GM19238 (cell line): Measurements from ENCODE around the gene SLC3A2.

Experiments used
- DNase-seq: peaks from one replicate; pipeline ENCODE4 v3.0.0; 2011; ENCODE audit warnings: low spot score; ENCODE audit not compliant: insufficient read length

The SLC3A2 gene

GRCh38 chr11:62909107-62909894, 28.6 kb downstream of the SLC3A2 start:
- DNase-seq = no peak

GRCh38 chr11:62910141-62910882, 29.6 kb downstream of the SLC3A2 start:
- no peak for DNase-seq

- DNase-seq = no peak
Measured at GRCh38 chr11:62911137-62912130, 30.7 kb downstream of the SLC3A2 start.

DNA sequence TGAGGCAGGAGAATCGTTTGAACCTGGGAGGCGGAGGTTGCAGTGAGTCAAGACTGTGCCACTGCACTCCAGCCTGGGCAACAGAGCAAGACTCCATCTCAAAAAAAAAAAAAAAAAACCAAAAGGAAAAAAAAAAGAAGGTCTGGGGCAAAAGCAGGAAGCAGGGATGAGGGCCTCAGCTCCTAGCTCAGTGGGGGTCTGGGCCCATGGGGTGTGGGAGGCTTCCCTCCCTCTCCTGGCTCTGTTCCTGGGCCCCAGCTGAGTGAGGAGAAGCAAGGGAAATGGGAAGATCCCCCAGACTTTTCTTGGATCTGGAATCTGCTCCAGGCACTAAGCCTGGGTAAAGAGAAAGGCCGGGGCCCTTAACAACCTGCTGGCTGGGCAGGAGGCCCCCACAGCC, 31.6 kb downstream of the SLC3A2 start:
- no peak for DNase-seq

DNA sequence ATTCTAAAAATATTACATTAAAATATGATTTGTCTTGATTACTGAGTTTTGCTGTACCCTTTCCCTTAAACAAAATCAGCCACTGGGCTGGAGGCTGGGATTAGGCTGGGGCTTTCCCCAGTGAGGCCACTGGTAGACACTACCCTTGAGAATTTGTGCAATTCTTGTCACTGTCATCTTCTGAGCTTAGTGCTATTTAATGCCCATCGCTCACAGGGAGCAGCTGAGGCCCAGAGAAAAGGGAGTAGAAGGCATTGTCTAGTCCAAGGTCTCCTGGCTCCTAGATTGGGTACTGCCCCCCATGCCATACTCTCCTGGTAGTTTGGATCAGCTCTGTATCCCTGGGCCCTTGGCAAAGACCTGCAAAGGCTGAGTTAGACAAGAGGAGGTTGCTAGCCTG, 33.7 kb downstream of the SLC3A2 start:
- no peak for DNase-seq

GRCh38 chr11:62917906-62918502, 37.3 kb downstream of the SLC3A2 start:
- DNase-seq = no peak

DNA sequence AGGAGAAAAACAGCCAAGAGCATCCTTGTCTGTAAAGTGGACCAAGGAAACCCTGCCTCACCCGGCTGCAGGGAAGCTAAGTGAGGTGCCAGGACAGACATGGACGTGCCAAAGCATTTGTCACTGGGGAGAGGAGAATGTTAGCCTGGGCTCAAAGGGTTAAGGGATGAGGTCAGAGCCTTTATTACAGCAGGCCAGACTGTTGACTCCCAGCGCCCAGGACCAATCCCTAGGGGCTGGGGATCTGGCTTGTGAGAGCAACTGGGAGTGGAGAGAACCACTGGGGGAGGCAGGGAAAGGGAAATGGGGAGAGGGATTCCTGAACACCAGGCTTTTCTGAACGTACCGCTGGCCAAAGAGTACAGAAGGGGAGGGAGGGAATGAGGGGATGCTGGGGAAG, 37.8 kb downstream of the SLC3A2 start:
- DNase-seq = no peak

DNA sequence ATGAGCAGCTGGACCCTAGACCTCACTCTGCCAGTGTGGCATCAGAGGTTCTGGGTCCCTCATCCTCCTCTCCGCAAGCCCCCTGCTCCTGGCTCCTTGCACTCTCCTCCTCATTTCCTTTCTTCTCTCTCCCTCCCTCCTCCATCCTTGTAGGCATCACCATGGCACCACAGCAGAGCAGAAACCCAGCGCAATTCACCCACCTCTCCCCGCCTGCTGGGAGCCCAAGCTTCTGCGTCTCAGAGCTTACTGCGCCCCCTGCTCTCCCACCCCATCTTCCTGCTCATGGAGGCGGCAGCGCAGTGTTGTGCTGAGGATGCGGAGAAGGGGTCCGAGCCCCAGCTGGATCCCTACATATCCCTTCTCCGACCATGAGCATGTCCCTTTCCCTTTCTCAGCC, 38.8 kb downstream of the SLC3A2 start:
- DNase-seq = no peak

DNA sequence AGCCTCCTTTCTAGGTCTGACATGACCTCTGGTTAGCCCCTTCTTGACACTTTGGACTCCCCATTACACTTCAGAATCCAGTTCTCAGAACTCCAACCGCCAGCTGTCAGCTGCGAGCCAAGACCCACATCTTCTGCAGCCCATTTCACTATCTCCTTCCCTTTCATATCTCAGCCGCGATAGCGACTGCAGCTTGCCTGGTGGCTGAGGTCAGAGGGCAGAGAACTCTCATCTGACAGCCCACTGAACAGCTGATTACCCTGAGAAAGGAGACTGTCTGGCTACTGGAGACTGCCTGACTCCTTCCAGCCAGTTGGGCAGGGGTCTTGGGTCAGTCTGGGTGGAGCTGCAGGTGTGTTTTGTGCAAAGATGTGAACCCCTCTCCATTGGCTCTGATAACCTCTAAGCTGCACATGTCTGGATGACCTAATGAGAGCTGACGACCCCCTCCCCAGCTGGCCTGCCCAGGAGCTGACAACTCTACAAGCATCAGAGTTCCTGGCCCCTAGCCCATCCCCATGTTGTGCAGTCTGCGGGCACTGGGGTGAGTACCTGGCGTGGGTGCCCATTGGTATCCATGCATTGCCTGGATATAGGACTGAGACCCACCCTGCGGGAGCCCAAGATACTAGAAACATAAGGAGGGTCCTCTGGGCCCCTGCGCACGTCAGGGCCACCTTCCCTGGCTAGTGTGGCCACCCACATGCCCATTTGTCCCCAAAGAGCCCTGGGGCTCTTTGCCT, 39.4 kb downstream of the SLC3A2 start:
- DNase-seq = no peak

DNA sequence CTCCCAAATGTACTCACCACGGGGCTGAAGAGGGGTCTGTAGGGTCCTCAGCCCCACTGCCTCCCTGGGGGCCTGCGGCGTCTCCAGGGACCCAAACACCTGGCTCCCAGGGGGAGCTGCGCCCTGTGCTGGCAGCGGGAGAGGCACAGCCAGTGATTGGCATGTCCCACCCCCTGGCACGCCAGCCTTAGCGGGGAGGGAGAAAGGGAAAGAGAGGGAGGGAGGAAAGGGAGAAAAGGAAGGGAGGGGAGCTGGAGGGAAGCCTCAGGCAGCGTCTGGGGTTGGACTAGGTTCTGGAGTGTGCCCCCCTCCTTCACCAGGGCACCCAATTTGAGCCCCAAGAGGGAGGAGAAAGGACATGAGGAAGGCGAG, 40.5 kb downstream of the SLC3A2 start, which contains the start of gene CHRM1:
TSS of gene CHRM1 (minus strand) at position 163 of the 372 bp plus-strand sequence. CDS start 10,263 bp downstream, outside the sequence.
- no peak for DNase-seq

- no peak for DNase-seq
Measured at GRCh38 chr11:62921573-62922188, 41.0 kb downstream of the SLC3A2 start.

DNA sequence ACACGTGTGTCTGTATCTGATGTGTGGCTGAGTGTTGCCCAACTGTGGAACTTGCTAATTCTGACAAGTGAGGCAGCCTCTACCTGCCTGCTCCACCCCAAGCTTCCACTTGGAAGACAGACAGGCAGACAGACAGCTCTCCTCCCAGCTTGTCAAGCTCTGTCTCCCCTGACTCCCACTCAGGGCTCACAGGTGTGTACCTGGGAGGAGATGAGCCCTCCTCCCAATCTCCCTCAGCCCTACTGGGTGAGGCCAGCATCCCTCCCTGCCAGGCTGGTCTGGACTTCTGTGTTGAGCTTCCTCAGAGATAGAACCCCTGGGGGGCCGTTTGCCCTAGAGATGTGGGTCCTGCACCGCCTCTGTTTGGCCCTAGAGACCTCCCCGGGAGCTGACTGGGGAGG, 41.5 kb downstream of the SLC3A2 start:
- no peak for DNase-seq

DNA sequence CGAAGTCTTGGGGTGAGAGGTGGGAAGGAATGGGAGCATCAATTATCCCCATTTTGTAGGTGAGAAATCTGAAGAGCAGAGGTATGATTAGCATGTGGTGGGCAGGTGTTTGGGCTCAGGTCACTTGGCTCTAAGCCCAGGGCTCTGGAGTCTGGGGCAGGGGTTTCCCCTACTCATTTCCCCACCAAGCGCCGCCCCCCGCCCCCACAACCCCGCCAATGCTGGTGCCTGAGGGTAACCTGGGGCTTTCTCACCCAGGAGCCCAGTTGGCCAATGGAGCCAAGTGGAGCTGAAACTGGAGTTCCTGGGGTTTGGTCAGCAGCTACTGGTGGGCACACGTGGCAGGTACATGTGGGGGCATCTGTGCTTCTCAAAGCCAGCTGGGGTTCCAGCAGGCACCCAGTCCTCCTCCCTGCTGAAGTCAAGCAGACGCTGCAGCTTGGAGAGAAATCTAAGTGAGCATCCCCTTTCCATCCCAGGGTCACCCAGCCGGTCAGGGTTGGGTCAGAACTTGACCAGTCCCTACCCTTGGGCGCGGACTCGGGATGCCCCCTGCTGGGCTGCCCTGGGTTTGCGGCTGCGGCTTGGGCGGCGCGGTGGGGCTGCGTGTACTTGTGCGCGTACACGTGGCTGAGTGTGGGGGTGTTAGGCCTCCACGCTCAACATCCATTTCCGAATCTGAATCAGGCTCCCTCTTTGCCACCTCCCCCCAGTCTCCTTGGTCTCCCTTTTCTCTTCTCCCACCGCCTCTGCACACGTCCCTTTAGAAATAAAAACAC, 42.1 kb downstream of the SLC3A2 start:
- no peak for DNase-seq

GRCh38 chr11:62923601-62924411, 43.1 kb downstream of the SLC3A2 start:
- DNase-seq = no peak

DNA sequence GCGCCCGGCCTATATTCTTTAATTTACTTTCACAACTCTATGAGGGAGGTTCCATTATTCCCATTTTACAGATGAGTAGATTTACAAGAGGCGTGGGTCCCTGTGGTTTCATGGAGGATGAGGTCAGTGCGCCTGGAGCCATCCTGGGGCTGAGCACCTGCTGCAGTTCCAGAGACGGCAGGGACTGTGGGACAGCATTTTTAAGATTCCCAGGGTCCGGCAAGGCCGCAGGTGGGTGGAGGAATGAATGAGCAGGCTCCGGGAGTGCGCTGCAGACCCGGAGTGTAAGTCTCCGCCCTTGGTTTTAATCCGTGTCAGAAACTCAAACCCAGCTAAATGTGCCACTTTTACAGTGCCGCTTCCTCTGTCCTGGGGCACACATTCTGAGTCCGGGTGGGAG, 44.6 kb downstream of the SLC3A2 start:
- DNase-seq = no peak

- no peak for DNase-seq
Measured at GRCh38 chr11:62925745-62926679, 45.3 kb downstream of the SLC3A2 start.
